ENCODE measurements around the gene SLC39A10. TPM values are rescaled to one million over a fixed set of nuclear protein-coding genes. Genes with fewer than 3 reads are reported as not detected.

The SLC39A10 gene
- total RNA-seq, 3 donors from 2014 or later: 15.3 to 22.6 (median 18.6) TPM

- TF ChIP-seq, protein P1, sequence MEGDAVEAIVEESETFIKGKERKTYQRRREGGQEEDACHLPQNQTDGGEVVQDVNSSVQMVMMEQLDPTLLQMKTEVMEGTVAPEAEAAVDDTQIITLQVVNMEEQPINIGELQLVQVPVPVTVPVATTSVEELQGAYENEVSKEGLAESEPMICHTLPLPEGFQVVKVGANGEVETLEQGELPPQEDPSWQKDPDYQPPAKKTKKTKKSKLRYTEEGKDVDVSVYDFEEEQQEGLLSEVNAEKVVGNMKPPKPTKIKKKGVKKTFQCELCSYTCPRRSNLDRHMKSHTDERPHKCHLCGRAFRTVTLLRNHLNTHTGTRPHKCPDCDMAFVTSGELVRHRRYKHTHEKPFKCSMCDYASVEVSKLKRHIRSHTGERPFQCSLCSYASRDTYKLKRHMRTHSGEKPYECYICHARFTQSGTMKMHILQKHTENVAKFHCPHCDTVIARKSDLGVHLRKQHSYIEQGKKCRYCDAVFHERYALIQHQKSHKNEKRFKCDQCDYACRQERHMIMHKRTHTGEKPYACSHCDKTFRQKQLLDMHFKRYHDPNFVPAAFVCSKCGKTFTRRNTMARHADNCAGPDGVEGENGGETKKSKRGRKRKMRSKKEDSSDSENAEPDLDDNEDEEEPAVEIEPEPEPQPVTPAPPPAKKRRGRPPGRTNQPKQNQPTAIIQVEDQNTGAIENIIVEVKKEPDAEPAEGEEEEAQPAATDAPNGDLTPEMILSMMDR (IDR thresholded peaks at IDR 0.05): no peak
- Histone ChIP-seq H3K4me3 (no peak overlapping the region), H3K4me1 (ENCODE audit: low read depth) (no peaks in the 10 kb centered on the region), H3K9me3 (no peaks in the 10 kb centered on the region), H3K36me3 (ENCODE audit: low read depth) (no peaks in the 10 kb centered on the region)
- ATAC-seq: peak; percentile 63
- DNase-seq: peak in 1 of 3 donors; percentile 19
- intact Hi-C loops (cut with DNase I, micrococcal nuclease): no loop called here
Observed at GRCh38 chr2:195721042-195721441, 64.0 kb downstream of the SLC39A10 start.

- Histone ChIP-seq H3K4me3 (no peak overlapping the region), H3K9me3 (no peaks in the 10 kb centered on the region), H3K36me3 (ENCODE audit: low read depth) (no peaks in the 10 kb centered on the region), H3K4me1 (ENCODE audit: low read depth) (no peaks in the 10 kb centered on the region)
- DNase-seq (no peak), ATAC-seq (no peak)
- TF ChIP-seq, protein P1 (IDR thresholded peaks at IDR 0.05): no peak
- intact Hi-C loops (cut with DNase I, micrococcal nuclease): no loop called here
Observed at GRCh38 chr2:195722075-195722474, 65.0 kb downstream of the SLC39A10 start.

DNA sequence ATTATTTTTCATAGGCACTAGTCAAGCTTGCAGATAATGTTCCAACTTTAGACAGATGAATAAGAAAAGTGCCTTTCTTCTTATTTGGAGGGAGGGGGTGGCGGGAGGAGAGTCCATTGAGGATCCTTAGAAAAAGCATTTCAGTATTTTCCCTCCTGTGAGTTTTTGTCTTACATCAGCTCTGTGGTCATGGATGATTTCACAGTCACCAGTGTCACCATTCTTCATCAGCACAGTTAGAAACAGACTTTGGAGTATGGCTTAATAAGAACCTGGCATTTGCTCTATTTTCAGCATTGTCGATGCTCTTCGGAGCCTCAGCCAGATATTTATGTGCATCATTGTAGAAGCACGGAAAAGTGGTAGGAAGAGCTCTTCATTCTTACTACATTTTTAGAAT lies 70.1 kb downstream of the SLC39A10 start:
- H3K4me1 ChIP-seq (ENCODE audit: low read depth): no peaks in the 10 kb centered on the region
- ATAC-seq (no peak), DNase-seq (no peak)
- no peaks in the 10 kb centered on the region for H3K9me3 ChIP-seq
- no peaks in the 10 kb centered on the region for H3K36me3 ChIP-seq (ENCODE audit: low read depth)
- intact Hi-C loops (cut with DNase I, micrococcal nuclease): no loop called here
- H3K4me3 ChIP-seq: no peak overlapping the region
- TF ChIP-seq, protein P1 (IDR thresholded peaks at IDR 0.05): no peak

- intact Hi-C loops (cut with DNase I, micrococcal nuclease): no loop called here
- Histone ChIP-seq H3K4me1 (ENCODE audit: low read depth) (no peaks in the 10 kb centered on the region), H3K9me3 (no peaks in the 10 kb centered on the region), H3K4me3 (no peak overlapping the region), H3K36me3 (ENCODE audit: low read depth) (no peaks in the 10 kb centered on the region)
- TF ChIP-seq, protein P1 (IDR thresholded peaks at IDR 0.05): no peak
- DNase-seq (no peak), ATAC-seq (no peak)
Observed at GRCh38 chr2:195730912-195731311, 73.9 kb downstream of the SLC39A10 start.

GRCh38 chr2:195732574-195732973 lies 75.5 kb downstream of the SLC39A10 start:
- H3K4me1 ChIP-seq (ENCODE audit: low read depth): no peaks in the 10 kb centered on the region
- no peak for ATAC-seq
- H3K4me3 ChIP-seq: no peak overlapping the region
- no peaks in the 10 kb centered on the region for H3K9me3 ChIP-seq
- H3K36me3 ChIP-seq (ENCODE audit: low read depth): no peaks in the 10 kb centered on the region
- intact Hi-C loops (cut with DNase I, micrococcal nuclease): no loop called here
- TF ChIP-seq, protein P1 (IDR thresholded peaks at IDR 0.05): no peak
- no peak for DNase-seq

DNA sequence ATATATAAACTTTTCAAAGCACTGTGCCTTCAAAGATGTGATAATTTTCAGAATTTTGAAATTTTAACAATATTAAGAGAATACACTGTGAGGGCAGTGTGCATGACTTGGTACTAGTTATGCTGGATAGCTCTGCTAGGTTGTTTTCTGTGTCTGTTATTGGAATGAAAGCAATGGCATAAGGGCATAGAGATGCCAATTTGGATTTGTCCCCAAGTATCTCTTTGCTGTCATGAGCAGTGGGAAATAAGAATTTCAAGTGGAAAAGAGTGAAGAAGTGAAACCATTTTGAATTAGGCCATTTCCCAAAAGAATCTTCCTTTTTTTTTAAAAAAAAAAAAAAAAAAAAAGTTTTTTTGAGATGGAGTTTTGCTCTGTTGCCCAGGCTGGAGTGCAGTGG lies 76.8 kb downstream of the SLC39A10 start:
- Histone ChIP-seq H3K4me1 (ENCODE audit: low read depth) (no peaks in the 10 kb centered on the region), H3K9me3 (no peaks in the 10 kb centered on the region), H3K36me3 (ENCODE audit: low read depth) (no peaks in the 10 kb centered on the region), H3K4me3 (no peak overlapping the region)
- TF ChIP-seq, protein P1 (IDR thresholded peaks at IDR 0.05): no peak
- DNase-seq (no peak), ATAC-seq (no peak)
- intact Hi-C loops (cut with DNase I, micrococcal nuclease): no loop called here

All from mucosa of descending colon (tissue), 3 donors.